Heart left ventricle (tissue), 13 donors: ENCODE measurements around the gene S100B.

Source experiments
- POLR2A ChIP-seq, 2 donors: fragments of 450-650 bp; IDR thresholded peaks; one replicate each; pipeline ENCODE4 v1.6.1; 2017; ENCODE audit warnings: antibody characterized with exemption in 2 of 2, mild to moderate bottlenecking in 2 of 2, moderate library complexity in 2 of 2
- TF ChIP-seq, protein P1 (sequence below), 12 donors: fragments of 200-600 bp; sonication (generic) in 4 of 12; IDR thresholded peaks; one replicate each; pipeline versions ENCODE4 v1.5.0 to v1.8.0; 2018 to 2022; ENCODE audit warnings: antibody characterized with exemption in 12 of 12, mild to moderate bottlenecking in 5 of 12
- donor health status: ischemic (EF 13 %, LVEDD 7.1; RV severe dilation, severe dysfunction).
- donor health status: DM: no; HTN: yes; CAD: no.
- donor health status: DM: no; HTN: no; CAD: no.
- donor health status: ischemic (EF 25% LVEDD 6.9; RV normal size, moderate dysfunction).
- donor health status: ischemic (EF 25% LVEDD 5.7; RV mildly dilated, moderate dysfunction).
- donor health status: ischemic (EF 35%, LVEDD 5.7; RV mildly dilated, moderate dysfunction).
- donor health status: nonischemic (EF 11% LVEDD 7.7; RV severe dilation, severe dysfunction).
- donor health status: DM: yes; HTN: yes; CAD: no.
- donor health status: PGD.
- donor health status: ischemic (EF 29% LVEDD 5.4; RV normal size, mild dysfunction).
- donor health status: nonischemic (EF 23%, LVEDD 6.1; RV moderate dilation, normal function).

DNA sequence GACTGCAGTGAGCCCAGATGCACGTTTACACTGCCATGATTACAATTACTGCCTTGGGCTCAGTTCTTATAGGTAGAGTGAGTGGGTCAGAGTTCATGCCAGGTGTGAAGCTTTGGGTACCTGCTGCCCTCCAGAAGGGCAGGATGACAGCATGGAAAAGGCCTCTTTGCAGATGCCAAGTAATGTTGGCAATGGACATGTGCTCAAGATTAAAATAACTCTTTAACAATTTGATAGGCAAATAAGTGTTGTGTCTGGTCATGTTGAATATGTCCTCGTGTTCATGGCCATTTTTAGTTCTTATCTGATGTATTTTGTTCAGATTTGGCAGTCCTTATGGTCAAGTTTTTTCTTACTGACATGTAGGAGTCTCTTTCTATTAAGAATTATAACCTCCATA, 34.8 kb downstream of the S100B start:
- TF ChIP-seq, protein P1, sequence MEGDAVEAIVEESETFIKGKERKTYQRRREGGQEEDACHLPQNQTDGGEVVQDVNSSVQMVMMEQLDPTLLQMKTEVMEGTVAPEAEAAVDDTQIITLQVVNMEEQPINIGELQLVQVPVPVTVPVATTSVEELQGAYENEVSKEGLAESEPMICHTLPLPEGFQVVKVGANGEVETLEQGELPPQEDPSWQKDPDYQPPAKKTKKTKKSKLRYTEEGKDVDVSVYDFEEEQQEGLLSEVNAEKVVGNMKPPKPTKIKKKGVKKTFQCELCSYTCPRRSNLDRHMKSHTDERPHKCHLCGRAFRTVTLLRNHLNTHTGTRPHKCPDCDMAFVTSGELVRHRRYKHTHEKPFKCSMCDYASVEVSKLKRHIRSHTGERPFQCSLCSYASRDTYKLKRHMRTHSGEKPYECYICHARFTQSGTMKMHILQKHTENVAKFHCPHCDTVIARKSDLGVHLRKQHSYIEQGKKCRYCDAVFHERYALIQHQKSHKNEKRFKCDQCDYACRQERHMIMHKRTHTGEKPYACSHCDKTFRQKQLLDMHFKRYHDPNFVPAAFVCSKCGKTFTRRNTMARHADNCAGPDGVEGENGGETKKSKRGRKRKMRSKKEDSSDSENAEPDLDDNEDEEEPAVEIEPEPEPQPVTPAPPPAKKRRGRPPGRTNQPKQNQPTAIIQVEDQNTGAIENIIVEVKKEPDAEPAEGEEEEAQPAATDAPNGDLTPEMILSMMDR (IDR thresholded peaks at IDR 0.05), result no peak
- no peak for TF ChIP-seq POLR2A (IDR thresholded peaks at IDR 0.05)
